ENCODE results near the gene FAM110C. TPM values are rescaled to one million over a fixed set of nuclear protein-coding genes. Genes with fewer than 3 reads are reported as not detected.

Gene FAM110C
- total and polyA plus RNA-seq, 9 of the 15 experiments (the other 6 are each of a cell fraction or from before 2014, with no cell fraction given): not detected

- TF ChIP-seq U2AF1 (optimal IDR thresholded peaks at IDR 0.05; ENCODE audit: low read depth, low read length): no peak
- TF ChIP-seq PHF8 (IDR thresholded peaks at IDR 0.05; ENCODE audit: borderline replicate concordance, low read length): no peak
- TF ChIP-seq, protein P1, sequence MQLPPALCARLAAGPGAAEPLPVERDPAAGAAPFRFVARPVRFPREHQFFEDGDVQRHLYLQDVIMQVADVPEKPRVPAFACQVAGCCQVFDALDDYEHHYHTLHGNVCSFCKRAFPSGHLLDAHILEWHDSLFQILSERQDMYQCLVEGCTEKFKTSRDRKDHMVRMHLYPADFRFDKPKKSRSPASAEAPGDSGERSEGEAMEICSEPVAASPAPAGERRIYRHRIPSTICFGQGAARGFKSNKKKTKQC (CRISPR knock-in tag; IDR thresholded peaks at IDR 0.05): no peak
- no peak for TF ChIP-seq SIRT6 (IDR thresholded peaks at IDR 0.05; ENCODE audit: low read depth, low read length)
- TF ChIP-seq CHAMP1 (IDR thresholded peaks at IDR 0.05): no peak
- TF ChIP-seq CEBPG (CRISPR knock-in tag; IDR thresholded peaks at IDR 0.05): no peak
- no peak for TF ChIP-seq CEBPG (tag; conservative IDR thresholded peaks at IDR 0.05 in 1 of 2, IDR thresholded peaks at IDR 0.05 in 1 of 2)
These were observed at the start of gene FAM110C (continued) for GRCh38 chr2:46471-47345.

Data from K562 (cell line).